ENCODE results near the gene BCL2L1. TPM values are rescaled to one million over a fixed set of nuclear protein-coding genes. Genes with fewer than 3 reads are reported as not detected.
A peak's percentile ranks its signal among the peaks of the same experiment; 100 is the strongest.

The BCL2L1 gene
- total RNA-seq, 1 experiment from 2014 or later: 108 TPM

- peak; percentile 98 for DNase-seq (ENCODE audit: low read depth)
Measured at GRCh38 chr20:31723319-31724078, 831 bp upstream of the BCL2L1 start.

GRCh38 chr20:31723069-31723318 is 326 bp upstream of the BCL2L1 start:
- no peak for DNase-seq (ENCODE audit: low read depth)

GRCh38 chr20:31721408-31722256 is 1.0 kb downstream of the BCL2L1 start:
- peak; percentile 39 for DNase-seq (ENCODE audit: low read depth)

GRCh38 chr20:31720486-31721407 is 1.9 kb downstream of the BCL2L1 start:
- peak; percentile 31 for DNase-seq (ENCODE audit: low read depth)

- peak; percentile 72 for DNase-seq (ENCODE audit: low read depth)
Measured at GRCh38 chr20:31719644-31720485, 2.8 kb downstream of the BCL2L1 start.

- peak; percentile 51 for DNase-seq (ENCODE audit: low read depth)
Measured at GRCh38 chr20:31718952-31719643, 3.6 kb downstream of the BCL2L1 start.

GRCh38 chr20:31717478-31718201 is 5.0 kb downstream of the BCL2L1 start:
- no peak for DNase-seq (ENCODE audit: low read depth)

GRCh38 chr20:31716818-31717477 is 5.7 kb downstream of the BCL2L1 start:
- DNase-seq (ENCODE audit: low read depth): no peak

GRCh38 chr20:31716351-31716750 is 6.3 kb downstream of the BCL2L1 start:
- DNase-seq (ENCODE audit: low read depth): no peak

GRCh38 chr20:31715766-31716165 is 6.9 kb downstream of the BCL2L1 start:
- DNase-seq (ENCODE audit: low read depth): no peak

- DNase-seq (ENCODE audit: low read depth): peak; percentile 100
Measured at GRCh38 chr20:31713312-31714273, 9.1 kb downstream of the BCL2L1 start.

GRCh38 chr20:31712564-31713311 is 9.9 kb downstream of the BCL2L1 start:
- peak; percentile 98 for DNase-seq (ENCODE audit: low read depth)

GRCh38 chr20:31712112-31712553 is 10.5 kb downstream of the BCL2L1 start:
- DNase-seq (ENCODE audit: low read depth): no peak

GRCh38 chr20:31711179-31712111 is 11.2 kb downstream of the BCL2L1 start:
- DNase-seq (ENCODE audit: low read depth): no peak

GRCh38 chr20:31710423-31711108 is 12.1 kb downstream of the BCL2L1 start:
- peak; percentile 49 for DNase-seq (ENCODE audit: low read depth)

- DNase-seq (ENCODE audit: low read depth): no peak
Measured at GRCh38 chr20:31709939-31710338, 12.7 kb downstream of the BCL2L1 start.

Data from M059J (cell line).